Measurements from ENCODE around the gene BMPR2.

GRCh38 chr2:202589582-202589949 lies 213.4 kb downstream of the BMPR2 start:
- TF ChIP-seq CTCF (IDR thresholded peaks at IDR 0.05), result no peak
- TF ChIP-seq POLR2A (IDR thresholded peaks at IDR 0.05), result no peak

Data from lower leg skin (tissue), 3 donors.